Measurements from ENCODE around the gene EXOSC2.

EXOSC2 gene

DNA sequence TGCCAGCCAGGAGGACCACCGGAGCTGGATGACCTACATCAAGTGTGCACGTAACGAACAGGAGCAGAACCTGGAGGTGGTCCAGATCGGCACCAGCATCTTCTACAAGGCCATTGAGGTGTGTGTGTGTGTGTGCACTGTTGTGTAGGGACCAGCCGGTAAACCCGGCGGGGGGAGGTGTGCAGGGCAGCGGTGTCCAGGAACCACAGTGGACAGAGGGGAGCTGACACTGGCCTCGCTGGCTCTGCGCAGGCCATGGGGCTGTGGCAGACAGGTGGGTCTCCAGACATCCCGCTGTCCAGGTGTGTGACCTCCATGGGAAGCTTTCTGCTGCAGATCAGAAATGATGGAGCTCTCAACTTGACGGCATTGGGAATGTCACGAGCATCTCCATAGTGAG is 25.4 kb upstream of the EXOSC2 start:
- Histone ChIP-seq H3K9me3 (ENCODE audit: control insufficient read depth in 1 of 2, low read length in 2 of 2) (no peaks in the 10 kb centered on the region), H3K9ac (ENCODE audit: low read depth in 1 of 2, low read length in 2 of 2) (no peak overlapping the region), H3K27me3 (ENCODE audit: control insufficient read depth in 1 of 2, insufficient read depth in 2 of 2, low read length in 2 of 2) (peaks cover 39 to 55% of the 10 kb centered on the region in 2 donors), H3K27ac (ENCODE audit: low read depth, low read length) (no peak overlapping the region), H3K4me3 (ENCODE audit: low read depth in 1 of 2, low read length in 2 of 2) (no peak overlapping the region), H3K4me1 (ENCODE audit: control insufficient read depth in 1 of 2, insufficient read depth in 2 of 2, low read length in 2 of 2) (peaks cover 0 to under 1% of the 10 kb centered on the region in 2 donors), H3K36me3 (ENCODE audit: control insufficient read depth in 1 of 2, insufficient read depth in 2 of 2, low read length in 2 of 2) (no peaks in the 10 kb centered on the region)

DNA sequence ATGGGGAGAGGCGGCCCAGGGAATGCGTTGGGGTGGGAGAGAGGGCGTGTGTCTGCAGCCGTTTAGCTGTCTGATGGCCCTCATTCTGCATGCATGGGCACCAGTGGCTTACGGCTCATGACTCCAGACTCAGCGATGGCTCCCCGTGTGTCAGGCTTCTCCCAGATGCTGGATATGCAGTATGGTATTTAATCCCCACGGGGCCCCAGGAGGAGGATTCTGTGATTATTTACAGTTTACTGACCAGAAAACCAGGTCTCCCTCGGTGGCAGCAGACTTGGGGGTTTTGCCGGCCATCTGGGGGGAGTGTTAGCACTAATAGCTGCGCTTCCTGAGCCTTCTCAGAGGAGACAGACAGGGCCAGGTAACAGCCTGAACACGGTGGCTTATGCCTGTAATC is 24.9 kb upstream of the EXOSC2 start:
- Histone ChIP-seq H3K9ac (ENCODE audit: low read depth in 1 of 2, low read length in 2 of 2) (no peak overlapping the region), H3K9me3 (ENCODE audit: control insufficient read depth in 1 of 2, low read length in 2 of 2) (no peaks in the 10 kb centered on the region), H3K36me3 (ENCODE audit: control insufficient read depth in 1 of 2, insufficient read depth in 2 of 2, low read length in 2 of 2) (no peaks in the 10 kb centered on the region), H3K4me3 (ENCODE audit: low read depth in 1 of 2, low read length in 2 of 2) (no peak overlapping the region), H3K27me3 (ENCODE audit: control insufficient read depth in 1 of 2, insufficient read depth in 2 of 2, low read length in 2 of 2) (peaks cover 35 to 50% of the 10 kb centered on the region in 2 donors), H3K27ac (ENCODE audit: low read depth, low read length) (no peak overlapping the region), H3K4me1 (ENCODE audit: control insufficient read depth in 1 of 2, insufficient read depth in 2 of 2, low read length in 2 of 2) (no peaks in the 10 kb centered on the region)

GRCh38 chr9:130669965-130670364 is 23.6 kb upstream of the EXOSC2 start:
- no peaks in the 10 kb centered on the region for H3K4me1 ChIP-seq (ENCODE audit: control insufficient read depth in 1 of 2, insufficient read depth in 2 of 2, low read length in 2 of 2)
- no peaks in the 10 kb centered on the region for H3K36me3 ChIP-seq (ENCODE audit: control insufficient read depth in 1 of 2, insufficient read depth in 2 of 2, low read length in 2 of 2)
- H3K9ac ChIP-seq (ENCODE audit: low read depth in 1 of 2, low read length in 2 of 2) = no peak overlapping the region
- no peak overlapping the region for H3K4me3 ChIP-seq (ENCODE audit: low read depth in 1 of 2, low read length in 2 of 2)
- peaks cover 31 to 37% of the 10 kb centered on the region in 2 donors for H3K27me3 ChIP-seq (ENCODE audit: control insufficient read depth in 1 of 2, insufficient read depth in 2 of 2, low read length in 2 of 2)
- no peak overlapping the region for H3K27ac ChIP-seq (ENCODE audit: low read depth, low read length)
- no peaks in the 10 kb centered on the region for H3K9me3 ChIP-seq (ENCODE audit: control insufficient read depth in 1 of 2, low read length in 2 of 2)

GRCh38 chr9:130670644-130671043 is 22.9 kb upstream of the EXOSC2 start:
- Histone ChIP-seq H3K36me3 (ENCODE audit: control insufficient read depth in 1 of 2, insufficient read depth in 2 of 2, low read length in 2 of 2) (no peaks in the 10 kb centered on the region), H3K27me3 (ENCODE audit: control insufficient read depth in 1 of 2, insufficient read depth in 2 of 2, low read length in 2 of 2) (peaks cover 30 to 31% of the 10 kb centered on the region in 2 donors), H3K9me3 (ENCODE audit: control insufficient read depth in 1 of 2, low read length in 2 of 2) (no peaks in the 10 kb centered on the region), H3K9ac (ENCODE audit: low read depth in 1 of 2, low read length in 2 of 2) (no peak overlapping the region), H3K4me1 (ENCODE audit: control insufficient read depth in 1 of 2, insufficient read depth in 2 of 2, low read length in 2 of 2) (no peaks in the 10 kb centered on the region), H3K27ac (ENCODE audit: low read depth, low read length) (no peak overlapping the region), H3K4me3 (ENCODE audit: low read depth in 1 of 2, low read length in 2 of 2) (no peak overlapping the region)

GRCh38 chr9:130672466-130672865 is 21.1 kb upstream of the EXOSC2 start:
- no peaks in the 10 kb centered on the region for H3K4me1 ChIP-seq (ENCODE audit: control insufficient read depth in 1 of 2, insufficient read depth in 2 of 2, low read length in 2 of 2)
- no peak overlapping the region for H3K9ac ChIP-seq (ENCODE audit: low read depth in 1 of 2, low read length in 2 of 2)
- no peak overlapping the region for H3K27ac ChIP-seq (ENCODE audit: low read depth, low read length)
- H3K27me3 ChIP-seq (ENCODE audit: control insufficient read depth in 1 of 2, insufficient read depth in 2 of 2, low read length in 2 of 2) = peaks cover 13 to 14% of the 10 kb centered on the region in 2 donors
- no peak overlapping the region for H3K4me3 ChIP-seq (ENCODE audit: low read depth in 1 of 2, low read length in 2 of 2)
- no peaks in the 10 kb centered on the region for H3K9me3 ChIP-seq (ENCODE audit: control insufficient read depth in 1 of 2, low read length in 2 of 2)
- H3K36me3 ChIP-seq (ENCODE audit: control insufficient read depth in 1 of 2, insufficient read depth in 2 of 2, low read length in 2 of 2) = no peaks in the 10 kb centered on the region

GRCh38 chr9:130672933-130673615 is 20.5 kb upstream of the EXOSC2 start:
- H3K27ac ChIP-seq (ENCODE audit: low read depth, low read length) = no peak overlapping the region
- H3K27me3 ChIP-seq (ENCODE audit: control insufficient read depth in 1 of 2, insufficient read depth in 2 of 2, low read length in 2 of 2) = peaks cover 10 to 12% of the 10 kb centered on the region in 2 donors
- no peaks in the 10 kb centered on the region for H3K4me1 ChIP-seq (ENCODE audit: control insufficient read depth in 1 of 2, insufficient read depth in 2 of 2, low read length in 2 of 2)
- no peak overlapping the region for H3K9ac ChIP-seq (ENCODE audit: low read depth in 1 of 2, low read length in 2 of 2)
- no peaks in the 10 kb centered on the region for H3K36me3 ChIP-seq (ENCODE audit: control insufficient read depth in 1 of 2, insufficient read depth in 2 of 2, low read length in 2 of 2)
- H3K9me3 ChIP-seq (ENCODE audit: control insufficient read depth in 1 of 2, low read length in 2 of 2) = no peaks in the 10 kb centered on the region
- H3K4me3 ChIP-seq (ENCODE audit: low read depth in 1 of 2, low read length in 2 of 2) = no peak overlapping the region

DNA sequence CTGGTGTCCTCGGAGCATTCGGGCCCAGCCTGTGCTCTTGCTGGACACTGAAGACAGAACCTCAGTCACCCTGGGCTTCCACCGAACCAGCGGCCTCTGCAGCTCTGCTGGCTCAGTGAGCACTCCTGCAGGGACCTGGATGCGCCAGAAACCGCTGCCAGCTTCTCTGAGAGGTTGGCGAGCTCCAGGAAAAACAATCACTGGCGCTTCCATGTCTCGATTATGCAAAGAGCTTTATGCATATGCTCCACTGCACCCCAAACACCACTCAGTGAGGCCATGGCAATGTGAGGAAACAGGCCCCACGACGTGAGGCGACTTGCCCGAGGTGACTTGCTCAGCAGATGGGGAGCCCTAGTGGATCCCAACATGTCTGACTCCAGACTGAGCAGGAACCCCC is 18.2 kb upstream of the EXOSC2 start:
- Histone ChIP-seq H3K4me1 (ENCODE audit: control insufficient read depth in 1 of 2, insufficient read depth in 2 of 2, low read length in 2 of 2) (no peaks in the 10 kb centered on the region), H3K4me3 (ENCODE audit: low read depth in 1 of 2, low read length in 2 of 2) (no peak overlapping the region), H3K9ac (ENCODE audit: low read depth in 1 of 2, low read length in 2 of 2) (no peak overlapping the region)

GRCh38 chr9:130677252-130677651 is 16.3 kb upstream of the EXOSC2 start:
- H3K36me3 ChIP-seq (ENCODE audit: control insufficient read depth in 1 of 2, insufficient read depth in 2 of 2, low read length in 2 of 2) = no peaks in the 10 kb centered on the region
- H3K27me3 ChIP-seq (ENCODE audit: control insufficient read depth in 1 of 2, insufficient read depth in 2 of 2, low read length in 2 of 2) = peaks cover 2 to 14% of the 10 kb centered on the region in 2 donors
- peaks cover 8 to 11% of the 10 kb centered on the region in 2 donors for H3K4me1 ChIP-seq (ENCODE audit: control insufficient read depth in 1 of 2, insufficient read depth in 2 of 2, low read length in 2 of 2)
- H3K27ac ChIP-seq (ENCODE audit: low read depth, low read length) = no peak overlapping the region
- H3K9ac ChIP-seq (ENCODE audit: low read depth in 1 of 2, low read length in 2 of 2) = no peak overlapping the region
- H3K9me3 ChIP-seq (ENCODE audit: control insufficient read depth in 1 of 2, low read length in 2 of 2) = no peaks in the 10 kb centered on the region
- H3K4me3 ChIP-seq (ENCODE audit: low read depth in 1 of 2, low read length in 2 of 2) = no peak overlapping the region

More for the DNA sequence above, 18.2 kb upstream of the EXOSC2 start:
- Histone ChIP-seq H3K9me3 (ENCODE audit: control insufficient read depth in 1 of 2, low read length in 2 of 2) (no peaks in the 10 kb centered on the region), H3K27ac (ENCODE audit: low read depth, low read length) (no peak overlapping the region), H3K27me3 (ENCODE audit: control insufficient read depth in 1 of 2, insufficient read depth in 2 of 2, low read length in 2 of 2) (peaks cover 2 to 10% of the 10 kb centered on the region in 2 donors), H3K36me3 (ENCODE audit: control insufficient read depth in 1 of 2, insufficient read depth in 2 of 2, low read length in 2 of 2) (no peaks in the 10 kb centered on the region)

GRCh38 chr9:130680836-130681768 is 12.5 kb upstream of the EXOSC2 start:
- H3K4me3 ChIP-seq (ENCODE audit: low read depth in 1 of 2, low read length in 2 of 2) = peak overlapping the region; percentile 49 to 69
- peaks cover 2 to 14% of the 10 kb centered on the region in 2 donors for H3K27me3 ChIP-seq (ENCODE audit: control insufficient read depth in 1 of 2, insufficient read depth in 2 of 2, low read length in 2 of 2)
- H3K27ac ChIP-seq (ENCODE audit: low read depth, low read length) = no peak overlapping the region
- H3K9me3 ChIP-seq (ENCODE audit: control insufficient read depth in 1 of 2, low read length in 2 of 2) = peaks cover 0 to 4% of the 10 kb centered on the region in 2 donors
- no peak overlapping the region for H3K9ac ChIP-seq (ENCODE audit: low read depth in 1 of 2, low read length in 2 of 2)
- peaks cover 10 to 13% of the 10 kb centered on the region in 2 donors for H3K4me1 ChIP-seq (ENCODE audit: control insufficient read depth in 1 of 2, insufficient read depth in 2 of 2, low read length in 2 of 2)
- no peaks in the 10 kb centered on the region for H3K36me3 ChIP-seq (ENCODE audit: control insufficient read depth in 1 of 2, insufficient read depth in 2 of 2, low read length in 2 of 2)

DNA sequence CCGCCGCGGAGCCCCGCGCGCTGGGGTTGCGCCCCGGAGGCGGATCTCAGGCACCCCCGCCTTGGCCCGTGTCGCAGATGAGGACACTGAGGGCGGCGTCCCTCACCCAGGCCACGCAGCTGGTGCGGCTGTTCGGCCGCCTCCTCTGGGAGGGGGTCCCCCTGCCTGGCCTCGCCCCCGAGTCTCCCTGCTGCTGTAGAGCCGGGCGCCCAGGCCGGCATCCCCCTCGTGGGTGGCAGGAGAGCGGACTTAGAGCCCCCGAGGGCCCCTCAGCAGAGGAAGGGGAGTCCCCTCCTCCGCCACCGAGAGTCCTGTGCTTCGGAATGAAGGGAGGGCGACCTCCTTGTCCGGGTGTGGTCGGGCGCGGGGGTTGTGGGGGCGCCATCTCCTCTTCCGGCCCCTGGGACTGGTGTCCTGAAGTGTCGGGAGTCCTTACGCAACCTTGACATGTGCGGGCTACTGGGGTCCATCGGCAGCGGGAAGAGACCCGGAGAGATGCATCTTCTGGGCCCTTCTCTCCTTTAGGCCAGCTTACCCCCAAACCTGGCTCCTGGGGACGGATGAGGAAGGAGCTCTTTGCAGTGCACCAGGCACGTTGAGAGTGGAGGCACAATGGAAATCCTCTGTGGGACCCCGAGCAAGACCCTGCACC is 11.7 kb upstream of the EXOSC2 start:
- H3K27me3 ChIP-seq (ENCODE audit: control insufficient read depth in 1 of 2, insufficient read depth in 2 of 2, low read length in 2 of 2) = peaks cover 2 to 14% of the 10 kb centered on the region in 2 donors
- no peak overlapping the region for H3K27ac ChIP-seq (ENCODE audit: low read depth, low read length)
- peaks cover 0 to 4% of the 10 kb centered on the region in 2 donors for H3K9me3 ChIP-seq (ENCODE audit: control insufficient read depth in 1 of 2, low read length in 2 of 2)
- no peaks in the 10 kb centered on the region for H3K36me3 ChIP-seq (ENCODE audit: control insufficient read depth in 1 of 2, insufficient read depth in 2 of 2, low read length in 2 of 2)
- peak overlapping the region in 1 of 2 donors; percentile 47 for H3K9ac ChIP-seq (ENCODE audit: low read depth in 1 of 2, low read length in 2 of 2)
- peak overlapping the region; percentile 49 to 69 for H3K4me3 ChIP-seq (ENCODE audit: low read depth in 1 of 2, low read length in 2 of 2)
- peaks cover 10 to 13% of the 10 kb centered on the region in 2 donors for H3K4me1 ChIP-seq (ENCODE audit: control insufficient read depth in 1 of 2, insufficient read depth in 2 of 2, low read length in 2 of 2)
